ENCODE results near the gene CPED1. TPM values are rescaled to one million over a fixed set of nuclear protein-coding genes. Genes with fewer than 3 reads are reported as not detected.
"Not testable (repeated sequence)": the region's sequence is repeated elsewhere in the genome, so short reads cannot be mapped to it uniquely, and the experiment has no call there.

Gene CPED1
- total RNA-seq, 2 donors from 2014 or later: not detected

DNA sequence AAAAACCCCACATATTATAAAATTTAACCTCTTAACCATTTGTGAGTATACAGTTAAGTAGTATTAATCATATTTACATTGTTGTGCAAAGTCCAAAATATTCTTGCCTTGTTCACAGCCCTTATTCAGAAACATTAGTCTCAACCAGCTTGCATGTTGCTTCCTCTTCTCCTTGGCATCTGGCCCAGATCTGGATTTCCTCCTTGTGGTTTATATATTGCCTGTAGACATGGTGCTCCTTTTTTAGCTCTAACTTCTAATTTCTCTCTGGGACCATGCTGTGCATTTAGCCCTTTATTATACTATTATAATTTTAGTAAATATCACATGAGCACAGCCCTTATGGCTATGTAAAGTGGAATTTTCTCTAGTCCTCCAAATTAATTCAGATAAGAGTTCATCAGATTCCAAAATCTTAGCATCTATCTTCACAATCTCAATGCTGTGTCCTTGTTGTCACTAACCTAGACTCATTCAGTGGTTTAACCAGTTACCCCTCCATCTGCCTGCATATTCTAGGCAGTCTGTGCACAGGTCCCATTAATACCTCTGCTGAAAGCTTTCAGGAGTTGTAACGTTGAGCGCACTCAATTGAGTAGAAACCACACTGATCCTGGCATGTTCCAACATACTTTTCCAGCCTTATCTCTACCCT, 7.9 kb downstream of the CPED1 start:
- H3K36me3 Mint-ChIP-seq: no peaks in the 10 kb centered on the region
- peaks cover 21 to 46% of the 10 kb centered on the region in 2 donors for H3K27me3 Mint-ChIP-seq
- H3K9me3 Mint-ChIP-seq: no peaks in the 10 kb centered on the region
- H3K4me1 Mint-ChIP-seq (ENCODE audit: low read depth in 2 of 2): peaks cover 5 to 8% of the 10 kb centered on the region in 2 donors
- H3K27ac Mint-ChIP-seq: no peak overlapping the region
- no peak overlapping the region for H3K4me3 Mint-ChIP-seq
- ATAC-seq (no peak), DNase-seq (ENCODE audit: low spot score) (no peak)

- Mint-ChIP-seq H3K9me3 (no peaks in the 10 kb centered on the region), H3K27me3 (peaks cover 21 to 45% of the 10 kb centered on the region in 2 donors)
Measured at GRCh38 chr7:120996988-120997345, 8.5 kb downstream of the CPED1 start.

GRCh38 chr7:120997882-120998474, 9.5 kb downstream of the CPED1 start:
- H3K27me3 Mint-ChIP-seq: peaks cover 22 to 38% of the 10 kb centered on the region in 2 donors
- peaks cover 5 to 8% of the 10 kb centered on the region in 2 donors for H3K4me1 Mint-ChIP-seq (ENCODE audit: low read depth in 2 of 2)
- H3K36me3 Mint-ChIP-seq: no peaks in the 10 kb centered on the region
- H3K4me3 Mint-ChIP-seq: no peak overlapping the region
- no peaks in the 10 kb centered on the region for H3K9me3 Mint-ChIP-seq
- no peak for DNase-seq (ENCODE audit: low spot score)
- no peak for ATAC-seq
- no peak overlapping the region for H3K27ac Mint-ChIP-seq

More at GRCh38 chr7:120996988-120997345, 8.5 kb downstream of the CPED1 start:
- H3K4me3 Mint-ChIP-seq: no peak overlapping the region
- no peaks in the 10 kb centered on the region for H3K36me3 Mint-ChIP-seq
- ATAC-seq: no peak
- no peak overlapping the region for H3K27ac Mint-ChIP-seq
- no peak for DNase-seq (ENCODE audit: low spot score)
- peaks cover 5 to 8% of the 10 kb centered on the region in 2 donors for H3K4me1 Mint-ChIP-seq (ENCODE audit: low read depth in 2 of 2)

GRCh38 chr7:120998520-120998919, 10.0 kb downstream of the CPED1 start:
- Mint-ChIP-seq H3K27me3 (peaks cover 27 to 41% of the 10 kb centered on the region in 2 donors), H3K9me3 (no peaks in the 10 kb centered on the region), H3K4me3 (no peak overlapping the region), H3K36me3 (no peaks in the 10 kb centered on the region), H3K27ac (no peak overlapping the region), H3K4me1 (ENCODE audit: low read depth in 2 of 2) (peaks cover 5 to 8% of the 10 kb centered on the region in 2 donors)
- no peak for DNase-seq (ENCODE audit: low spot score)
- ATAC-seq: no peak

DNA sequence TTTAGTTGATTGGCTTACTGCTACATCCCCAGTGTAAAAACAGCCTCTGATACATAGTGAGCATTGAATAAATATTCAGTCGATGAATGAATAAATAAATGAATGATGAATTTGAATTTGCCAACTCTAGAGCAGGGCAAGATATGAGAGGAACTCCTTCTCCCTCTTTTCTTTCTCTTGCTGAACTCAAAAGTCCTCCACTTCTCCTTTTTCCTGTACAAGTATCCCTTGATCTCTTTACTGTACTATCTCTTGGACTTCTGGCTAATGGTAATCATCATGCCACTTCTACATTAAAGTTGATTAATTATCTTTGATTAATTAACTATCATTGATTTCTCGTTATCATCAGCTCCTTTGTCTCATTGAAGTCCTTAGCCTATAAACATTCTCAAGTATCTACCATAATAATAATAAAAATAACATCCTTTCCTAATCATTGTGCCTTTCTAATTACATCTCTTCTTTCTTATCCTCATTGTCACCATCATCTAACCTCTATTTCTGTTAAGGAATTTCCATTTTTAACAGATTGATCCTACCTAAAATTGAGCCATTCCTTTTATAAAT, 10.6 kb downstream of the CPED1 start:
- no peaks in the 10 kb centered on the region for H3K9me3 Mint-ChIP-seq
- DNase-seq (ENCODE audit: low spot score) (no peak), ATAC-seq (no peak)
- H3K4me1 Mint-ChIP-seq (ENCODE audit: low read depth in 2 of 2): peaks cover 5 to 8% of the 10 kb centered on the region in 2 donors
- no peak overlapping the region for H3K27ac Mint-ChIP-seq
- peaks cover 28 to 39% of the 10 kb centered on the region in 2 donors for H3K27me3 Mint-ChIP-seq
- no peak overlapping the region for H3K4me3 Mint-ChIP-seq
- H3K36me3 Mint-ChIP-seq: no peaks in the 10 kb centered on the region

GRCh38 chr7:121000081-121000983, 11.8 kb downstream of the CPED1 start:
- H3K4me1 Mint-ChIP-seq (ENCODE audit: low read depth in 2 of 2): peaks cover 5 to 8% of the 10 kb centered on the region in 2 donors
- H3K9me3 Mint-ChIP-seq: no peaks in the 10 kb centered on the region
- H3K4me3 Mint-ChIP-seq: no peak overlapping the region
- H3K36me3 Mint-ChIP-seq: no peaks in the 10 kb centered on the region
- peaks cover 26 to 32% of the 10 kb centered on the region in 2 donors for H3K27me3 Mint-ChIP-seq
- ATAC-seq (no peak), DNase-seq (ENCODE audit: low spot score) (no peak)
- no peak overlapping the region for H3K27ac Mint-ChIP-seq

GRCh38 chr7:121001234-121001906, 12.9 kb downstream of the CPED1 start:
- DNase-seq (ENCODE audit: low spot score): no peak
- Mint-ChIP-seq H3K27me3 (peaks cover 21 to 30% of the 10 kb centered on the region in 2 donors), H3K9me3 (no peaks in the 10 kb centered on the region), H3K4me3 (no peak overlapping the region), H3K36me3 (no peaks in the 10 kb centered on the region), H3K4me1 (ENCODE audit: low read depth in 2 of 2) (peaks cover 5 to 8% of the 10 kb centered on the region in 2 donors), H3K27ac (no peak overlapping the region)
- no peak for ATAC-seq

DNA sequence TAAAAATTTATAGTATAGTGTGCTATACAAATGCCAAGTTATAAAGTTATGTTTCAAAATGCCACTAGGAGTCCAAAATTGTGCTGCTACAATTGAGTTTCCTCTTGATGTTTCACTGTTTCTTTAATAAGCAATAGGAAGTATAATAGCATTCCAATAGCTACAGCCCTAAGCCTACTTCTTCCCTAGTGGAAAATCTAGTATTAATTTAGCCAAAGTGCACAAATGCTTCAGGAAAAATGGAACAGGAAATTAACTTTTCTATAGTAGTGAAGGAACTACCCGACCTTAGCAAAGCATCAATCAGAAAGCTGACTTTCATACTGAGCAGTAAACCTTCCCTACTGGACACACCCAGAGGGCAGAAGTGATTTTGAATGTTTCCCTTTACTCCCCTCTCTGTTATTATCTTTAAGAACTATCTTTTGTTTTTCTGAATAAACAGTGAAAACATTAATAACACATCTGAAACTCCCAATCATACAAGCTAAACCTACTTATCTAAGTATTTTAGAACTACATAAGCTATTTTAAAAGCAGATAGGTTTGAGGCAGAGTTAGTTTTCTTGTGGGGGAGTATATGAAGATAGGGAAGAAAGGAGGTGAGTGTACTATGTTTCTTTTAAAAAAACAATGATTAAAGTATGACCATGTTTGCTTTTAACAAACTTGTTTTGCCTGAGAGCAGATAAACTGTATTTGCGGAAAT, 13.7 kb downstream of the CPED1 start:
- H3K36me3 Mint-ChIP-seq: no peaks in the 10 kb centered on the region
- peaks cover 19 to 25% of the 10 kb centered on the region in 2 donors for H3K27me3 Mint-ChIP-seq
- no peak for DNase-seq (ENCODE audit: low spot score)
- H3K27ac Mint-ChIP-seq: no peak overlapping the region
- no peak overlapping the region for H3K4me3 Mint-ChIP-seq
- no peak for ATAC-seq
- H3K4me1 Mint-ChIP-seq (ENCODE audit: low read depth in 2 of 2): peaks cover 0 to 2% of the 10 kb centered on the region in 2 donors
- no peaks in the 10 kb centered on the region for H3K9me3 Mint-ChIP-seq

- ATAC-seq: no peak
- no peaks in the 10 kb centered on the region for H3K9me3 Mint-ChIP-seq
- H3K36me3 Mint-ChIP-seq: no peaks in the 10 kb centered on the region
- peaks cover 22 to 29% of the 10 kb centered on the region in 2 donors for H3K27me3 Mint-ChIP-seq
- peaks cover 0 to 2% of the 10 kb centered on the region in 2 donors for H3K4me1 Mint-ChIP-seq (ENCODE audit: low read depth in 2 of 2)
- DNase-seq (ENCODE audit: low spot score): no peak
- no peak overlapping the region for H3K4me3 Mint-ChIP-seq
- H3K27ac Mint-ChIP-seq: no peak overlapping the region
Measured at GRCh38 chr7:121002757-121003200, 14.3 kb downstream of the CPED1 start.

- no peak overlapping the region for H3K4me3 Mint-ChIP-seq
- H3K4me1 Mint-ChIP-seq (ENCODE audit: low read depth in 2 of 2): peaks cover 0 to 2% of the 10 kb centered on the region in 2 donors
- no peaks in the 10 kb centered on the region for H3K36me3 Mint-ChIP-seq
- no peak overlapping the region for H3K27ac Mint-ChIP-seq
- no peaks in the 10 kb centered on the region for H3K9me3 Mint-ChIP-seq
- H3K27me3 Mint-ChIP-seq: peaks cover 25 to 41% of the 10 kb centered on the region in 2 donors
- no peak for ATAC-seq
- DNase-seq (ENCODE audit: low spot score): no peak
Measured at GRCh38 chr7:121003986-121004685, 15.6 kb downstream of the CPED1 start.

GRCh38 chr7:121005058-121005457, 16.5 kb downstream of the CPED1 start:
- H3K4me3 Mint-ChIP-seq; DNase-seq (ENCODE audit: low spot score); ATAC-seq; H3K4me1 Mint-ChIP-seq (ENCODE audit: low read depth in 2 of 2); H3K27ac Mint-ChIP-seq; H3K9me3 Mint-ChIP-seq; H3K36me3 Mint-ChIP-seq: not testable (repeated sequence)
- peaks cover 25 to 43% of the 10 kb centered on the region in 2 donors for H3K27me3 Mint-ChIP-seq

DNA sequence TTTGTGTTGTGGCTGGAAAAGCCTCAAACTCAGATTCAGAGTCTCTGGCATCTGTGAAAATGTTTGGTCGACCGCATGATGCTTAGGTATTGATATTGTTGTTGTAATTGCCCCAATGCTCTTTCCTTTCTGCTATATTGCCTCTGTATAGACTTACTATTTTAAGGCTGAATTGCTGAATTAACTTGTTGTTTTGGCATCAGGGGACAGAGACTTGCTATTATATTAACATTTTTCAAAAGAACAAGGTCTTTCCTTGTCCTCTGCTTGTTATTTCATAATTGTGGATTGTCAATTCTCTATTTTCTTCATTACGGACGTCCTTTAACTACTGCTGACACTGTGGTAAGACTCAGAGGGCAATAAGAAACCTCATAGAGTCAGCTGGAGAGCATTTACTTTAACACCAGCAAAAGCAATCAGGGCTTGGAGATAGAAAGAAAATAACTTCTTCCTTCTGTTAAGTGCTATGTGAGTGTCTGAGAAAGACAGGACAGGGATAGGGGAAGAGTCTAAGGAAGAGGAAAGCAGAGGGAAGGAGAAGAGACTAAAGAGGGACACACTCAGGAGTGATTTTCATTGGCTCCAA, 17.6 kb downstream of the CPED1 start:
- no peak overlapping the region for H3K4me3 Mint-ChIP-seq
- no peaks in the 10 kb centered on the region for H3K36me3 Mint-ChIP-seq
- H3K9me3 Mint-ChIP-seq: no peaks in the 10 kb centered on the region
- no peak overlapping the region for H3K27ac Mint-ChIP-seq
- peaks cover 25 to 43% of the 10 kb centered on the region in 2 donors for H3K27me3 Mint-ChIP-seq
- no peaks in the 10 kb centered on the region for H3K4me1 Mint-ChIP-seq (ENCODE audit: low read depth in 2 of 2)
- ATAC-seq (no peak), DNase-seq (ENCODE audit: low spot score) (no peak)
